A673 (cell line): ENCODE data around the gene EYS.

ENCODE experiments used
- CTCF ChIP-seq: fragments of 300-800, 200-600 bp; sonication (generic); conservative IDR thresholded peaks from 2 replicates; pipeline ENCODE4 v1.5.1; 2017; ENCODE audit warnings: low read depth, mild to moderate bottlenecking, antibody characterized with exemption, low read length, moderate library complexity, mixed read lengths
- EZH2 ChIP-seq: fragments of 200-600 bp; sonication (generic); IDR thresholded peaks from 2 replicates; pipeline ENCODE4 v1.6.1; 2017; ENCODE audit warnings: borderline replicate concordance, low read depth, mild to moderate bottlenecking, mixed read lengths, antibody characterized with exemption, low read length; ENCODE audit not compliant: poor library complexity, severe bottlenecking

DNA sequence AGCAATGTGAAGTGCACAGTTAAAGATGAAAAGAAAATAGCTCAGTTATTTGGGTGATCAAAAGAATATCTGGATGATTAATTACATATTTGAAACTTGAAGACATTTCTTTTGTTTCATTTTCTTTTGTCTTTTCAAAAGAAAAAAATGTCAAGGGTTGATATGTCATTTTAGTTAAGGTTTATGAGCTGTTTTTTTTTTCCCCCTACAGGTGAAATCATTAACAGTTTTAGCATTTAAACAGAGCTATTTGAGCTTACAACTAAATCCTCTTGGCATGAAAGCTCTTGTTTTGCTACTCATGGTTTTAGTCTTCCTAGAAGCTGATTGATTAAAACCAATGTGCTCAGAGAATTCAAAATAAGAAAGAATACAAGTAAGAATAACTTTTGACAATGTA is 1184.2 kb downstream of the EYS start:
- TF ChIP-seq CTCF: no peak
- no peak for TF ChIP-seq EZH2
